HepG2 (cell line): ENCODE measurements around the gene CUL9.

Source experiments
- BHLHE40 ChIP-seq: IDR thresholded peaks from 2 replicates; pipeline ENCODE4 v1.6.1; 2011; ENCODE audit warnings: low read length, improper control_type of control experiment
- CREB1 ChIP-seq, 2 experiments: fragments of 450-650 bp in 1 of 2; IDR thresholded peaks; 2 replicates each; pipeline ENCODE4 v1.6.1; 2016 to 2017; ENCODE audit warnings: control low read depth in 1 of 2, mild to moderate bottlenecking in 1 of 2, missing compliant biosample characterization in 1 of 2, missing genetic modification characterization in 1 of 2
- ETV6 ChIP-seq: sonication (generic); formaldehyde crosslinking; conservative IDR thresholded peaks from 2 replicates; pipeline ENCODE4 v1.4.0; 2020; ENCODE audit warnings: missing genetic modification reagents
- JUNB ChIP-seq: sonication (generic); formaldehyde crosslinking; IDR thresholded peaks from 2 replicates; pipeline ENCODE4 v1.8.0; 2022; ENCODE audit warnings: missing genetic modification reagents, mild to moderate bottlenecking, borderline replicate concordance
- MEIS1 ChIP-seq: sonication (generic); formaldehyde crosslinking; IDR thresholded peaks from 2 replicates; pipeline ENCODE4 v1.9.0; 2021; ENCODE audit warnings: mild to moderate bottlenecking, missing genetic modification reagents, moderate library complexity, borderline replicate concordance
- MXI1 ChIP-seq: IDR thresholded peaks from 3 replicates; pipeline ENCODE4 v1.6.1; 2012; ENCODE audit warnings: low read depth, low read length, inconsistent platforms, borderline replicate concordance
- POLR2AphosphoS5 ChIP-seq: IDR thresholded peaks from 2 replicates; pipeline ENCODE4 v1.6.1; 2012; ENCODE audit warnings: low read depth, low read length
- ZNF274 ChIP-seq: sonication (generic); formaldehyde crosslinking; IDR thresholded peaks from 2 replicates; pipeline ENCODE4 v1.5.1; 2020; ENCODE audit warnings: mild to moderate bottlenecking, missing genetic modification reagents
- ZNF547 ChIP-seq: sonication (generic); formaldehyde crosslinking; IDR thresholded peaks from 2 replicates; pipeline ENCODE4 v1.5.1; 2020; ENCODE audit warnings: mild to moderate bottlenecking, missing genetic modification reagents
- TF ChIP-seq, protein P1 (sequence below): sonication (generic); IDR thresholded peaks from 2 replicates; pipeline ENCODE4 v1.6.1; 2016; ENCODE audit warnings: low read depth, borderline replicate concordance
- TF ChIP-seq, protein P2 (sequence below): sonication (generic); formaldehyde crosslinking; IDR thresholded peaks from 2 replicates; pipeline ENCODE4 v1.5.0; 2020; ENCODE audit warnings: mild to moderate bottlenecking, missing genetic modification reagents, moderate library complexity
- TF ChIP-seq, protein P3 (sequence below), 2 experiments: fragments of 450-650 bp in 1 of 2; sonication (generic) in 1 of 2; formaldehyde crosslinking in 1 of 2; IDR thresholded peaks; 2 replicates each; pipeline versions ENCODE4 v1.6.1 to v1.8.0; 2016 to 2022; ENCODE audit warnings: antibody characterized with exemption in 1 of 2, mild to moderate bottlenecking in 1 of 2, missing genetic modification reagents in 1 of 2

DNA sequence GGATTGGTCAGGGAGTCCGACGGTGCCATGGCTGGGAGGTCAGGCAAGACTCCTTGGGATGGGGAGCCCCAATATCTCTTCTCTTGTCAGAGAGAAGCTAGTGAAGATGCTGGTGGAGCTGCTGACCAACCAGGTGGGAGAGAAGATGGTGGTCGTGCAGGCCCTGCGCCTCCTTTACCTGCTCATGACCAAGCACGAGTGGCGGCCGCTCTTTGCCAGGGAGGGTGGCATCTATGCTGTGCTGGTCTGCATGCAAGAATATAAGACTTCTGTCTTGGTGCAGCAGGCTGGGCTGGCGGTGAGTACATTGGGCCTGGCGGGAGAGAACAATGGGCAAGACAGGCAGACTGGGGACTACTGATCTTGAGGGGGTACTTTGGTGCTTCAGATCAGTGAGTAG lies 10.9 kb downstream of the CUL9 start:
- TF ChIP-seq, protein P1, sequence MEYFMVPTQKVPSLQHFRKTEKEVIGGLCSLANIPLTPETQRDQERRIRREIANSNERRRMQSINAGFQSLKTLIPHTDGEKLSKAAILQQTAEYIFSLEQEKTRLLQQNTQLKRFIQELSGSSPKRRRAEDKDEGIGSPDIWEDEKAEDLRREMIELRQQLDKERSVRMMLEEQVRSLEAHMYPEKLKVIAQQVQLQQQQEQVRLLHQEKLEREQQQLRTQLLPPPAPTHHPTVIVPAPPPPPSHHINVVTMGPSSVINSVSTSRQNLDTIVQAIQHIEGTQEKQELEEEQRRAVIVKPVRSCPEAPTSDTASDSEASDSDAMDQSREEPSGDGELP, result no peak
- TF ChIP-seq BHLHE40 (no peak), ETV6 (CRISPR knock-in tag) (no peak), ZNF274 (no peak), JUNB (CRISPR knock-in tag) (no peak), MEIS1 (CRISPR knock-in tag) (no peak), CREB1 (IDR thresholded peaks at IDR 0.05) (no peak), CREB1 (CRISPR knock-in tag; IDR thresholded peaks at IDR 0.05) (no peak), POLR2AphosphoS5 (no peak), MXI1 (no peak), ZNF547 (CRISPR knock-in tag) (no peak)
- TF ChIP-seq, protein P2, sequence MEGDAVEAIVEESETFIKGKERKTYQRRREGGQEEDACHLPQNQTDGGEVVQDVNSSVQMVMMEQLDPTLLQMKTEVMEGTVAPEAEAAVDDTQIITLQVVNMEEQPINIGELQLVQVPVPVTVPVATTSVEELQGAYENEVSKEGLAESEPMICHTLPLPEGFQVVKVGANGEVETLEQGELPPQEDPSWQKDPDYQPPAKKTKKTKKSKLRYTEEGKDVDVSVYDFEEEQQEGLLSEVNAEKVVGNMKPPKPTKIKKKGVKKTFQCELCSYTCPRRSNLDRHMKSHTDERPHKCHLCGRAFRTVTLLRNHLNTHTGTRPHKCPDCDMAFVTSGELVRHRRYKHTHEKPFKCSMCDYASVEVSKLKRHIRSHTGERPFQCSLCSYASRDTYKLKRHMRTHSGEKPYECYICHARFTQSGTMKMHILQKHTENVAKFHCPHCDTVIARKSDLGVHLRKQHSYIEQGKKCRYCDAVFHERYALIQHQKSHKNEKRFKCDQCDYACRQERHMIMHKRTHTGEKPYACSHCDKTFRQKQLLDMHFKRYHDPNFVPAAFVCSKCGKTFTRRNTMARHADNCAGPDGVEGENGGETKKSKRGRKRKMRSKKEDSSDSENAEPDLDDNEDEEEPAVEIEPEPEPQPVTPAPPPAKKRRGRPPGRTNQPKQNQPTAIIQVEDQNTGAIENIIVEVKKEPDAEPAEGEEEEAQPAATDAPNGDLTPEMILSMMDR (CRISPR knock-in tag), result no peak
- TF ChIP-seq, protein P3, sequence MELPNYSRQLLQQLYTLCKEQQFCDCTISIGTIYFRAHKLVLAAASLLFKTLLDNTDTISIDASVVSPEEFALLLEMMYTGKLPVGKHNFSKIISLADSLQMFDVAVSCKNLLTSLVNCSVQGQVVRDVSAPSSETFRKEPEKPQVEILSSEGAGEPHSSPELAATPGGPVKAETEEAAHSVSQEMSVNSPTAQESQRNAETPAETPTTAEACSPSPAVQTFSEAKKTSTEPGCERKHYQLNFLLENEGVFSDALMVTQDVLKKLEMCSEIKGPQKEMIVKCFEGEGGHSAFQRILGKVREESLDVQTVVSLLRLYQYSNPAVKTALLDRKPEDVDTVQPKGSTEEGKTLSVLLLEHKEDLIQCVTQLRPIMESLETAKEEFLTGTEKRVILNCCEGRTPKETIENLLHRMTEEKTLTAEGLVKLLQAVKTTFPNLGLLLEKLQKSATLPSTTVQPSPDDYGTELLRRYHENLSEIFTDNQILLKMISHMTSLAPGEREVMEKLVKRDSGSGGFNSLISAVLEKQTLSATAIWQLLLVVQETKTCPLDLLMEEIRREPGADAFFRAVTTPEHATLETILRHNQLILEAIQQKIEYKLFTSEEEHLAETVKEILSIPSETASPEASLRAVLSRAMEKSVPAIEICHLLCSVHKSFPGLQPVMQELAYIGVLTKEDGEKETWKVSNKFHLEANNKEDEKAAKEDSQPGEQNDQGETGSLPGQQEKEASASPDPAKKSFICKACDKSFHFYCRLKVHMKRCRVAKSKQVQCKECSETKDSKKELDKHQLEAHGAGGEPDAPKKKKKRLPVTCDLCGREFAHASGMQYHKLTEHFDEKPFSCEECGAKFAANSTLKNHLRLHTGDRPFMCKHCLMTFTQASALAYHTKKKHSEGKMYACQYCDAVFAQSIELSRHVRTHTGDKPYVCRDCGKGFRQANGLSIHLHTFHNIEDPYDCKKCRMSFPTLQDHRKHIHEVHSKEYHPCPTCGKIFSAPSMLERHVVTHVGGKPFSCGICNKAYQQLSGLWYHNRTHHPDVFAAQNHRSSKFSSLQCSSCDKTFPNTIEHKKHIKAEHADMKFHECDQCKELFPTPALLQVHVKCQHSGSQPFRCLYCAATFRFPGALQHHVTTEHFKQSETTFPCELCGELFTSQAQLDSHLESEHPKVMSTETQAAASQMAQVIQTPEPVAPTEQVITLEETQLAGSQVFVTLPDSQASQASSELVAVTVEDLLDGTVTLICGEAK (IDR thresholded peaks at IDR 0.05), result no peak
- TF ChIP-seq, protein P3 (CRISPR knock-in tag; IDR thresholded peaks at IDR 0.05), result no peak
